ENCODE results near the gene PEX5L. TPM values are rescaled to one million over a fixed set of nuclear protein-coding genes. Genes with fewer than 3 reads are reported as not detected.

Gene PEX5L
- total RNA-seq, 4 donors from 2014 or later = not detected

DNA sequence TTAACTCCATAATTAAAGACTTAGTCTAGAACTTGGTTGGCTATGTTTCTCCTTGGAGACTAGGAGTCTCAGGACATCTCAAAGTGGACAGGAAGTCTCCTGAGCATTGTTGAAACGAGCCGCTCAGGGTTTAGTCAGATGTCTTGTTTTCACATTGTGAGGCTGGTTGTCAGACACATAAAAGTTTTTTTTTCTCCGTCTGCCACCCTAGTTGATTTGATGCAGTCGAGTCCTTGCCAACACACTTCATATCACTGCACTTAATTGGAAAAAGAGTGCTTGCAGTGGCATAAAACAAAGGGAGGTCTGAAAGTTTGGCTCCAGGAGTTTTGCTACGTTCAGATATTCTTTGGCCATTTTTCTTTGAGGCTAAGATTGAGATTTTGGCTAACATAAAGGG lies 291.0 kb downstream of the PEX5L start:
- Histone ChIP-seq H3K9me3 (no peaks in the 10 kb centered on the region), H3K4me1 (no peaks in the 10 kb centered on the region), H3K27ac (no peak overlapping the region), H3K27me3 (no peaks in the 10 kb centered on the region), H3K36me3 (peaks cover 0 to 29% (median 5%) of the 10 kb centered on the region in 3 donors), H3K4me3 (no peak overlapping the region)
- TF ChIP-seq, protein P1, sequence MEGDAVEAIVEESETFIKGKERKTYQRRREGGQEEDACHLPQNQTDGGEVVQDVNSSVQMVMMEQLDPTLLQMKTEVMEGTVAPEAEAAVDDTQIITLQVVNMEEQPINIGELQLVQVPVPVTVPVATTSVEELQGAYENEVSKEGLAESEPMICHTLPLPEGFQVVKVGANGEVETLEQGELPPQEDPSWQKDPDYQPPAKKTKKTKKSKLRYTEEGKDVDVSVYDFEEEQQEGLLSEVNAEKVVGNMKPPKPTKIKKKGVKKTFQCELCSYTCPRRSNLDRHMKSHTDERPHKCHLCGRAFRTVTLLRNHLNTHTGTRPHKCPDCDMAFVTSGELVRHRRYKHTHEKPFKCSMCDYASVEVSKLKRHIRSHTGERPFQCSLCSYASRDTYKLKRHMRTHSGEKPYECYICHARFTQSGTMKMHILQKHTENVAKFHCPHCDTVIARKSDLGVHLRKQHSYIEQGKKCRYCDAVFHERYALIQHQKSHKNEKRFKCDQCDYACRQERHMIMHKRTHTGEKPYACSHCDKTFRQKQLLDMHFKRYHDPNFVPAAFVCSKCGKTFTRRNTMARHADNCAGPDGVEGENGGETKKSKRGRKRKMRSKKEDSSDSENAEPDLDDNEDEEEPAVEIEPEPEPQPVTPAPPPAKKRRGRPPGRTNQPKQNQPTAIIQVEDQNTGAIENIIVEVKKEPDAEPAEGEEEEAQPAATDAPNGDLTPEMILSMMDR (IDR thresholded peaks at IDR 0.05) = no peak
- TF ChIP-seq POLR2A (IDR thresholded peaks at IDR 0.05) = no peak
- intact Hi-C loops (cut with DNase I) = no loop called here
- DNase-seq = no peak
- 78 to 89% methylated on average over 5 of the region's 5 CpGs for WGBS, 2 donors

DNA sequence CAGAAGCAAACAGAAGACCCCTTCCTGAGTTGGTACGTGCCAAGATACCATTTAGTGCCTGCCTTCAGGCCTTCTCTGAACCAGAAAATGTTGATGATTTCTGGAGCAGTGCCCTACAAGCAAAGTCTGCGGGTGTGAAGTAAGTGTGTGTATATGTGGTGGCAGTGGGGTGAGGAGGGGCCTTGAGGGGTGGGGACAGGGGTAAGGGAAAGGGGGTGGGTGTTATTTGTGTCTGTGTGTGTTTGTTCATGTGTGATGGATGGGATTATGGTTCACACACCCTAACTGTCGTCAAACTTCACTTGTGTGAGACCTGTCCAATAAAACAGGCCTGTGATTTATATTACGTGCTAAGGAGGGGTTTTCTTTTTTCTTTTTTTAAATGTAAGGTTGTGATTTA lies 291.7 kb downstream of the PEX5L start:
- Histone ChIP-seq H3K36me3 (peaks cover 0 to 35% (median 5%) of the 10 kb centered on the region in 3 donors), H3K4me1 (no peaks in the 10 kb centered on the region), H3K27ac (no peak overlapping the region), H3K27me3 (no peaks in the 10 kb centered on the region), H3K9me3 (no peaks in the 10 kb centered on the region), H3K4me3 (no peak overlapping the region)
- no peak for TF ChIP-seq POLR2A (IDR thresholded peaks at IDR 0.05)
- TF ChIP-seq, protein P1 (IDR thresholded peaks at IDR 0.05) = no peak
- DNase-seq = no peak
- WGBS, 2 donors = 89 to 92% methylated on average over 4 of the region's 4 CpGs
- intact Hi-C loops (cut with DNase I) = no loop called here

Data from esophagus squamous epithelium (tissue), 5 donors.